ENCODE data around the gene ETNK2.

GRCh38 chr1:204169858-204170257, 18.0 kb upstream of the ETNK2 start:
- no peak for TF ChIP-seq POLR2A (IDR thresholded peaks at IDR 0.05; ENCODE audit: low read length)
- no peak for TF ChIP-seq GATA1 (IDR thresholded peaks at IDR 0.05; ENCODE audit: low read depth, low read length)

Data from erythroblast (primary cell).